GM18502 (cell line): Measurements from ENCODE around the gene POLRMT.

Experiments
- ATAC-seq: cut with Tn5 transposase; IDR thresholded peaks from one replicate; pipeline ENCODE4 v1.9.1; 2021; ENCODE audit warnings: mild to moderate bottlenecking; ENCODE audit not compliant: unreplicated experiment, poor library complexity

POLRMT gene

DNA sequence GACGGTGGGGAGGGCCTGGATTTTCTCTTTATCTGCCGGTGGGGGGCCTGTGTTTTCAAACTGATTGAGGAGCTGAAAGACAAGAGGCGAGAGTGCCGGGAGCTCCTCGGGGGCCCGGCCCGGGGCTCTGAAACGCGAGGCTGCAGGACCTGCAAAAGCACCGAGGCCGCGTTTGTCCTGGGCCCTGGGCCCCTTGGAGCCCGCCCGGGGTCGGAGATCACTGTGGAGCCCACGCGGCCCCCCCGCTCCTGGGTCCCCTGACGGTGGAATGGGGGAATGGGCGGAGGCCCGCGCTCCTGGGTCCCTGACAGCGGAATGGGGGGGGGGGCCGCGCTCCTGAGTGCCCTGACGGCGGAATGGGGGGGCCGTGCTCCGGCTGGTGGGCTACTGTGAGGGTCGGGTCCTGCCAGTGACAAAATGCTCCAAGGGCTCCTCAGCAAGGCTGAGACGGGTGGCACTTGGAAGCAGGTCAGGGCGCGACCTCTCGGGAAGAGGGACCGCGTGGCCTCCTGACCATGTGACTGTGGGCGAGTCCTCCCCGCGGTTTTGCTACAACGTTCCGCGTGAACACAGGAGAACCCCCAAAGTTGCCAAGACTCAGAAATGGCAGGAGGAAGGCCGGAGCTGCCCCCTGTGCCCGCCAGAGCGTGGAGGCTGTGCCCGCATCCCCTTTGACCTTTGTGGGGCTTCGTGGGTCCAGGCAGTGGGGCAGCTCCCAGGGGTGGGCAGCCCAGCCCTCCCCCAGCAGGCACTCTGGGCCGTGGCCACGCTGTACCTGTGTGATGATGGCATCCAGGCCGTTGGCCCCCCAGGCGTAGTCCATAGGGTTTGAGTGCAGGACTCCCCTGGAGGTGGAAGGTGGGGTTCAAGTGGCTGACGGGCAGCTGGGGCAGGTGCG lies 15.8 kb upstream of the POLRMT start:
- ATAC-seq = no peak

DNA sequence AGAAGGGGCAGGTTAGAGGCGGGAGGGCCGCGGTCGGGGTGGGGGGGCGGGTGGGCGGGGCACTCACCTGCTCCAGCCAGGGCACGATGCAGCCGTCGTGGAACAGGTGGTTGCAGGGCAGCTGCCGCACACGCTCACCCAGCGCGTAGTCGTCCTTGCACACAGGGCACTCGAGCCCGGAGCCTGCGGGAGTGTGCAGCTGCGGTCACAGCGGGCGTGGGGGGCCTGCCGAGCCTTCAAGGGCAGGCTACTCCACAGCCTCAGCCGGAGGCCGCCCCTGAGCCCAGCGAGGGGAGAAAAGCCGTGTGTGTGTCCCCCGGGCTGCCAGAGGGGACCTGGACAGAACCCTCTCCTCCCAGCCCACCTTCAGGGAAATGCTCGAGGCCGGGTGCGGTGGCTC lies 15.0 kb upstream of the POLRMT start:
- ATAC-seq = no peak

DNA sequence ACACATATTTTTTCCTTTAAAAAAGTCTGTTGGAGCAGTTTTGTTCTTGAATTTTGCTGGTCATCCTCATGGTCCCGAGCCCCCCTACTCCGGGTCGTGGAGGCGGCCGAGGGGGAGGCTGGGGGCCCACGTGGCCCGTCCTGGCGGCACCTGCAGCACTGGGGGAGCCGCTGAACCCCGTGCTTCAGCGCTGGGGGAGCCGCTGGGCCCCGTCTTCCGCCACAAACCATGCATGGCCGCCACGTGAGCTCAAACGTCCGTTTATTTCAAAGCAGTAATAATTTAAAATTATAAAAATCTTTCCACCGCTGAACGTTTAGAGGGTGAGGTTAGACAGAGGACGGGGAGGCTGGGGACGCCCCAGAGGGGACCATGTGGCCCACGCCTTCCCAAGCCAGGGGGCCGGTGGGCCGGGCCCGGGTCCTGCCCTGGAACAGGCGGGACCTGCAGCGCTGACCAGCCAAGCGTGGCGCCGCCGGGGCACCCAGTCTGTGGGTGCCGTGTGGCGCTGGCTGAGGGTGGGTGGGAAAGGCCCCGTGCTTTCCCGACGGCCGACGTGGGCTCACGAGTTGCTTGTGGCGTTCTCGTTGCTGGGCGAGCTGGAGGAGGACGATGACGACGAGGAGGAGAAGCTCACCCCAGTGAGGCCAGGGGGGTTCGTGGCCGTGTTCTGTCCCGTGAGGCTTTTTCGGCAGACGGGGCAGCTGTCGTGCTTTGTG lies 14.4 kb upstream of the POLRMT start:
- no peak for ATAC-seq

DNA sequence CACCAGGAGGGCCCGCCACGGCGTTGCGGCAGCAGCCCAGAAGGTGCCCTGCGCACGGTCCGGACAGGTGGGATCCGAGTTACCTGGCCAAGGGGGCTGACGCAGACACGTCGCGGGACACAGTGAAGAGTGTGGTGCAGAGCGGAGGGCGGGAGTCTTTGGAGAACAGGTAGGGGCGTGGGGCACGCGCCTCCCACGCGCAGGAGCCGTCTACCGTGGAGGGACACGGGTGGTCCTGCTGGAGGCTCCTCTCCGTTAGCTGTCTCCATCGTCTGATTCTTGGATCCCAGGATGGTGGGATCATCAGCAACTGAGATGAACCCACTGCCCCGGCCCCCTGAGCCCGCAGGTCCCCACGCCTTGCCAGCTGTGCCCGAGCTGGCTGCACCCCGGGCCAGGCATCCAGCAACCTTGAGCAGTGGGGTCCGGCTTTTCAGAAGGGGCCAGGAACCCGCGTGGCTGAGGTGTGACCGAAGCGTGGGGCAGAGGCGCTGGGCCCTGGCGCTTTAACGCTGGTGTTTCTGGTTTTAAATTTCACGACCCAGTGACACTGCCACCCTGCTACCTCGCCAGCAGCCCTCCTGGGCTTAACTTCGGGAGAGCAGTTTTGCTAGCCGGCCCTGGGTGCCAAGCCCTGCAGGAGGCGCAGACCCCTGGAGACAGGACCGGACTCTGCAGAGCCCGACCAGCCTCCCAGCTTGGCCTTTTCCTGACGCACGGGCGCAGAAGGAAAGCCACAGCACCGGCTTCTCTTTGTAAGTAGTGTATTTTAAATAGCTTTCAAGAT lies 13.6 kb upstream of the POLRMT start:
- no peak for ATAC-seq

DNA sequence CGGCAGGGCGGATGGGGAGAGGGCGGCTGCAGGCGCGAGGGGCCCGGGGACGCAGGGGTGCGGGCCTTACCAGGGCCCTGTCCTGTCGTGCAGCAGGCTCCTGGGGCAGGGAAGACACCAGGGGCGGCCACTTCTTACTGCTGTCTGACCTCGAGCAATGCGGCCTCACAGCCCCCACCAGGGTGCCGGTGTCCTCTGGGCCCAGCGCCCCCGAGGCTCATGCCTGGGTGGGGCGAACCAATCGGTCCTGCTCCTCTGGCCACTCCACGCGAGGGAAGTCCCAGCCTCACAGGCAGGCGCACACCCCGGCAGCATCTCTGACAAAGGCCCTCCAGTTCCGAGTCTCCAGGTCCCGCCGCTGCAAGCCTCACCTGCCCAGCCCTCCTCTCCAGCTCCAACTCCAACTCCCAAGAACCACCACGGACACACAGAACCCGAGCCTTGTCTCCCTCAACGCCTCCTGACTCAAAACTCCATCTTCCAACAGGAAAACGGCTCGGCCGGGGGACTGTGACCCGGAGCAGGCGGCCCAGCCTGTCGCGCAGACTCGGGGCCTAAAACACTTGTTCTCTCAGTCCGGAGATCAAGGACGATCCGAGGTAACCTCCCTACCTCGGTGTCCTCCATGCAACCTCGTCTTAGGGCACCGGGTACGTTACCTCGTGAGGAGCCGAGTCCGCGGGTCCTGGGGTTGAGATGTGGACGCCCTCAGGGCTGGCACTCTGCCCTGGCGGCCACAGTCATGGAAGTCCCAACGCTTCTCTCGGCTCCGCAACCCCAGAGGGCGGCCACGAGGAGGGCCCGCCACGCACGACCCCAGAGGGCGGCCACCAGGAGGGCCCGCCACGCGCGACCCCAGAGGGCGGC lies 12.8 kb upstream of the POLRMT start:
- no peak for ATAC-seq

DNA sequence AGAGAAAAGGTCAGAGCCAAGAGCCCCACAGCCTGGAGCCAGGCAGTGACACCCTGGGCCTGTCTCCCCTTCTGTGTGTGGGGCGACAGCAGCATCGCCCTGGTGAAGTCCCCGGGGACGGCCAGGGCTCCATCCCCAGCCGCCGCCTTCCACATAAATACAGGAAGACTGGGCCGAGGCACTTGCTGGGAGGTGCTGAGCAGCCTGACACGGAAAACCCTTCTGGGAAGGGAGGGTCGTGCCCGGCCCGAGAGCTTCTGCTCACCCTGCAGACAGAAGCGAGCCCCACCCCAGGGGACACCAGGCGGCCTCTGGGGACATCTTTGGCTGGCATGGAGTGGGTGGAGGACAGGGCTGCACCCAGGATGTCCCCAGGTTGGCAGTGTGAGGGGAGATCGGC lies 11.5 kb upstream of the POLRMT start:
- no peak for ATAC-seq

DNA sequence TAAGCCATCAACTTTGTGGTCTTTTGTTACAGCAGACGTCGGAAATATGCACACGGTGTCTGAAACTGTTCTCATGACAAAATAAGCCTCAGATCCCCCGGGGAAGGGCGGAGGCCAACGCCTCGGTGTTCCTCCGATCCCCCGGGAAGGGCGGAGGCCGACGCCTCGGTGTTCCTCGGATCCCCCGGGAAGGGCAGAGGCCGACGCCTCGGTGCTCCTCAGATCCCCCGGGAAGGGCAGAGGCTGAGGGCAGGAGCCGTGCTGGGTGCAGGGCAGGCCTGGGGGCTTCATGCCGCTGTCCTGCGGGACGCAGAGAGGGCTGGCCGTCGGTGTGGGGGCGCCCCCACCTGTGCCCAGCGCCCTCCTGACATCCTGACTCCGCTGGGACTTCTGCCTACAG lies 11.0 kb upstream of the POLRMT start:
- no peak for ATAC-seq

DNA sequence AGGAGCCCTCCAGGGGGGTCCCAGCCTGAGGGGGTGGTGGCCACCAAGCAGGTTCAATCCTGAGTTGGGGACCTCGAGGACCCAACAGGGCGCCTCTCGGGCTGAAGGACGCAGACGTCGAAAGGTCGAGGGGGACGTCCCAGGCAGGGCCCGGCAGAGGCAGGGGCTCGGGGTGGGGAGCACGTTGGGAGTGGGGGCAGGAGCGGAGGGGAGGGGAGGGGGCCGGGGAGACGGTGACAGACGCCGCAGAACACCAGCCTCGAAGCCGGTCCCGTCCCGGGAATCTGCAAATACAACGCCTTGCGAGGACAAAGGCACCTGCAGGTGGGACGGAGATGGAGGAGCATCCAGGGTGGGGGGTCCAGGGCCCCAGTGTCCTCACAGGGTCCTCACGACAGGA lies 10.4 kb upstream of the POLRMT start:
- ATAC-seq = no peak

DNA sequence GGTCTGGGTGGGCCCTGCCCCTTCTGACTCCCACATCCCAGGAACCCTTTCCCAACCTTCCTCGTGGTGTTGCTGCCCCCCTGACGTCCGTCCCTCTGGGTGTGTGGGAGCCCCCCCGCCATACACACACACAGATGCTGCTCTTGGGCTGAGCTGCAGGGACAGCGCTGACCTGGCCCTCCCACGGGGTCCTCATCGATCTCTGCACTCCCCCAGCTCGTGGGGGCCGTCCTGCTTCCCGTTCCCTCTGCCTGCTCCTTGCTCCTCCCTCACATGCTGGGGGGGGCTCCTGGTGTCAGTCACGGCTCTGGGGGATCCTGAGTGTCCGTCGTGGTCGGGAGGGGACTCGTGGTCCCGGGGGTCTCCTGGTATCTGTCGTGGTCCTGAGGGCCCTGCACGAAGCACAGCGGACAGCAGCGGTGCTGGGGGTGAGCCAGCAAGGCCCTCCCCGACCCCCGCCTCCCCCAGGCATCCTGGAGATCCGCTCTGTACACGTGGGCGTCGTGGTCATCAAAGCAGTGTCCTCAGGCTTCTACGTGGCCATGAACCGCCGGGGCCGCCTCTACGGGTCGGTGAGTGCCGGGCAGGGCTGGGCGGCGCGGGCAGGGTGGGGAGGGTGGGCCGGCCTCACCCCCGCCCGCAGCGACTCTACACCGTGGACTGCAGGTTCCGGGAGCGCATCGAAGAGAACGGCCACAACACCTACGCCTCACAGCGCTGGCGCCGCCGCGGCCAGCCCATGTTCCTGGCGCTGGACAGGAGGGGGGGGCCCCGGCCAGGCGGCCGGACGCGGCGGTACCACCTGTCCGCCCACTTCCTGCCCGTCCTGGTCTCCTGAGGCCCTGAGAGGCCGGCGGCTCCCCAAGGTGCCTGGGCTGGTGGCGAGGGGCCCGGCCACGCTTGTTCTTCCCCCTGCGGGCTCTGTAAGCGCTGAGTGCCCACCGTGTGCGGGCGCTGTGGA lies 9.7 kb upstream of the POLRMT start:
- no peak for ATAC-seq

DNA sequence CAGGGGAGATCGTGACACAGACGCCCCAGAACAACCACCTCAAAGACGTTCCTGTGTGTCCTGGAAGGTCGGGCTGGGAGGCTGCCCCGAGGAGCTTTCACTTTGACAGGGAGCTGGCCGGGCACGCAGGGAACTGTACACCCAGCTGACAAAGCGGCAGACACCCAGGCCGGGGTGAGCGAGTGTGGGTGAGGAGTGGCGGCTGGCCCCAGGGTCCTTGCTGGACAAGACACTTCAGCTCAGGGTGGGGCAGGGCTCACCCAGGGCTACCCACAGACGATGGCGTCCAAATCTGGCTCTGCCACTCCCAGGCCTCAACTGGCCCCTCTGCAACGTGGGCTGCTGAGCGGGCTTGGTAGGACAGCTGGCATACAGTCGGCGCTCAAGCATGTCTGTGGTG lies 8.4 kb upstream of the POLRMT start:
- no peak for ATAC-seq

DNA sequence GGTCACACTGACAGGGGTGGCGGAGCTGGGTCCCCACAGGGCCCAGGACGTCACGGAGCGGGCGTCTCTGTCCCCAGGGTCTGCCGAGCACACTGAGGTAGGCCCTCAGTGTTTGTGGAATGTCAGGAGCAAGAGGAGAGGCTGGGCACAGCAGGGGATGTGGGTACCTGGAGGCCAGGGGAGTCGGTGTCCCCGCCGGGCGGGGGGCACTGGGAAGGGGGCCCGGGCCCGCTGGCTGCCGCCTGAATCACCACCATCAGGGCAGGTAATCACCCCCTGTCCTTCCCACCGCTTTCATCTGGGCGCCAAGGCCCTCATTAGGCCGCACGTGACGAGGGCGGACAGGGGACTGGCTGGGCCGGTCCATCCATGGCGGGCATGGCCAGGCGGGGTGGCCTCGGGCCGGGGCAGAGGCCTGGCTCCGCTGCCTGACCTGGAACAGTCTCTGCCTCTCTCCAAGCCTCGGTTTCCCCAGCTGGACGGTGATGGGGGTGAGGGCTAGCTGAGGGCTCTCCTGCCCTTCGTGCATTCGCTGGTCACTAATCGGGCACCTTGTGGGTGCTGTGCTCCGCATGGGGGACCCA lies 7.4 kb upstream of the POLRMT start:
- ATAC-seq = no peak

DNA sequence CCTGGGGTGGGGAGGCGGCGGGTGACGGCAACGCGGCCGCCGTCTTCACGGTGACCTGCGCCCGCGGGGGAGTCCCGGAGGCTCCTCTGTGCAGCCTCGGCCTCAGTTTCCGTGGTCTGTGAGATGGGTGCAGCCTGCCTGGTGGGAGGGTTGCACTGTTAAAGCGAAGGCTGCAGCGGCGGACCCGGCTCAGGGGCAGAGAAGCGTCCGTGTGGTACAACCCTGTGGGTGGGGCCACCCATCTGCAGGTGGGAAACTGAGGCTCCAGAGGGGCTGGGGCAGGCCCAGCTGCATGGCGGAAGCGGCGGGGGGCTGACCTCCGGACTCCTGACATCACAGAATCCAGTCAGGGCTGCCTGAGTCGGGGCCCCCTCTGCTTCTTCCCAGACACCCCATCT lies 6.8 kb upstream of the POLRMT start:
- ATAC-seq = peak; percentile 8

DNA sequence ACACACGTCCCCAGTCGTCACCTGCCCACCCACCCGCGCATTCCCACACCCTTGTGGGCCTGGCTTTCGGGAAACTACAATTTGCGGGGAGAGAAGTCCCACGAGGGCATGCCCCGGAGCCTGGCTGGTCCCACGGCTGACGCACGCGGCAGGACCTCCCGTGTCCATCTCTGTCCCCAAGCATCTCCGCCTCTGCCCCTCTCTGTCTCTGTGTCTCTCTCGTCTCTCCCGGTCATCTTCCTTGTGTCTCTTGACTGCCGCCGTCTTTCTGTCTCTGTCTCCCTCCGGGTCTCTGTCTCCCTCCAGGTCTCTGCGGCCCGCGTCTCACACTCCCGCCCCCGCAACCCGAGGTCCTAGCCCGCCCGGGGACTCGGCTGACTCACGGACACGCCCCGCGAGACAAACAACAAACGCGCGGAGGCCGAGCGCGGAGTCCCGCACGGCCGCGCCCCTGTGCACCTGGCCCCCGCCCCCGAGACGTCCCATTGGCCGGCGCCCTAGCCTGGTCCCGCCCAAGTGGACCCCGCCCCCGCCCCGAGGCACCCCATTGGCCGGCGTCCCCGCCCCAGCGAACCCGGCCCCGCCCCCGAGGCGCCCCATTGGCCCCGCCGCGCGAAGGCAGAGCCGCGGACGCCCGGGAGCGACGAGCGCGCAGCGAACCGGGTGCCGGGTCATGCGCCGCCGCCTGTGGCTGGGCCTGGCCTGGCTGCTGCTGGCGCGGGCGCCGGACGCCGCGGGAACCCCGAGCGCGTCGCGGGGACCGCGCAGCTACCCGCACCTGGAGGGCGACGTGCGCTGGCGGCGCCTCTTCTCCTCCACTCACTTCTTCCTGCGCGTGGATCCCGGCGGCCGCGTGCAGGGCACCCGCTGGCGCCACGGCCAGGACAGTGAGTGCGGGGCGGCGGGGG lies 6.2 kb upstream of the POLRMT start, which contains the start of gene FGF22:
TSS of gene FGF22 (plus strand) at position 627 of the 908 bp plus-strand sequence. CDS start at position 674, 47 bp downstream.
- peak; percentile 60 for ATAC-seq

DNA sequence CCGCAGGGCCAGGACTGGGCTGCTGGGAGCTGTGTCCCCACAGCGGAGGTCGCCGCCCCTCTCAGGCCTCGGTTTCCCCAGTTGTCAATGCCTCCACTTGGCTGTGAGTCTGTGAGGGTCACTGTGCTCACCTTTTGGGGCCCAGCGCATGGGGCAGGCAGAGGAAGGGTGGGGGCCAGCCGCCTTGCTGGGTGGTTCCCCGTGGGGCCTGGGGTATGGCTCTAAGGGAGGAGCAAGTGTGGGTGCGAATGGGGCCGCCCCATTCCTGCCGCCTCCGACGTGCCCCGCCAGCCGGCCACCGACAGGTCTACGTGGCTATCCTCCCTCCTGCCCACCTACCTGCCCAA lies 5.5 kb upstream of the POLRMT start:
- ATAC-seq = no peak

DNA sequence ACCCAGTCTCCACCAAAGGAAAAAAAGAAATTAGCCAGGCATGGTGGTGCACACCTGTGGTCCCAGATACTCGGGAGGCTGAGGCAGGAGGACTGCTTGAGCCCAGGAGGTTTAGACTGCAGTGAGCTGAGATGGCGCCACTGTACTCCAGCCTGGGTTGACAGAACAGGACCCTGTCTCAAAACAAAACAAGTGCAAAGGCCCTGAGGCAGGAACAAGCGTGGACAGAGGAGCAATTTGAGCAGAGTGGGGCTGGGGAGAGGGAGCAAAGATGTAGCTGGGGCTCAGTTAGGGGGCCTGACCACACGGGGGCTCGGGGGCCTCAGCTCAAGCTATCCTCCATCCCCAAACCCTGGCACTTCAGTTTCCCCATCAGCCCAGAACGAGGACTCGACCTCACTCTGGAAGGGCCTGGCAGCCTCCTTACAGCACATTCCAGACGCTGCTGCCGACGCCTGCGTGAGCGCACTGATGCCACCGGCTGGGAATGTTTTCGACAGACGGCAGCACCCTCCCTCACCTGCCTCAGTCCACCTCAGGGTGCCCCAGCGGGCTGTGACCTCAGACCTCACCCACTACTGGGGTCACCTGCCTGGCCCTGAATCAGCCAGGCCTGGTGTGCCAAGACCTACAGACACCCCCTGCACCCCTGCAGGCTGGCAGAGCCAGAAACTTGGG lies 1.8 kb upstream of the POLRMT start:
- ATAC-seq = no peak

DNA sequence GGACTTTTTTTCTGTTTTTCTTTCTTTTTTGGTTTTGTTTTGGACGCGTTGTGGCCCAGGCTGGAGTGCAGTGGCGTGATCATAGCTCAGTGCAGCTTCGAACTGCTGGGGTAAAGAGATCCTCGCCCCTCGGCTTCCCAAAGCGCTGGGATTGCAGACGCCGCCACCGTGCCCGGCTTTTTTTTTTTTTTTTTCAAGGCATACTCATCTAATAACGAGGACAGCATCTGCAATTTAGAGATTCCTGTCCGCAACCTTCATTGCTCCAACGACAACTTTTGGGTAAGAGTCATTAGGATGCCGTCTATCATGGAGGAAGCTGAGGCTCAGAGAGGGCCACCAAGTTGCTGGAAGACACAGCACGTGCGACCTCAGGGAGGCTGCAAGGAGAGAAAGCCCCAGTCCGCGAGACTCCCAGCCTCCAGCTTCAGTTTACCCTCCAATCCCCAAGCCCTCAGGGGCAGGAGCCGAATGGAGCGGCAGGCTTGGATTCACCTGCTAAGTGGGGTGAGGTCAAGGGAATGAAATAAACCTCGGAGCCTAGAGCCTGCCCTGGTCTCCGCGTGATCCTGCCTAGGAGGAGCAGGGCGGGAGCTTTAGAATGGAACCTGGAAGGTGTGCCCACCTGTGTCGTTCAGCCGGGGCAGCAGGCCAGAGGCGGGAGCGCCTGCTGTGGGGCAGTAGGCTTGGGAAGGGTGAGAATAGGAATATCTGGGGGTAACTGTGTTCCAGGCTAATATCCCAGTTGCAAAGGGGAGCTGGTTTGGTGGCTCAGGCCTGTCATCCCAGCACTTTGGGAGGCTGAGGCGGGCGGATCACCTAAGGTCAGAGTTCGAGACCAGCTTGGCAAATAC lies 676 bp upstream of the POLRMT start:
- ATAC-seq = no peak
